Progenitor cell of endocrine pancreas (in vitro differentiated cells): Measurements from ENCODE around the gene CELF1. TPM values are rescaled to one million over a fixed set of nuclear protein-coding genes. Genes with fewer than 3 reads are reported as not detected.

Experiments used
- DNase-seq: peaks from one replicate; pipeline ENCODE4 v3.0.0; 2021; ENCODE audit warnings: low spot score; ENCODE audit not compliant: unreplicated experiment
- H3K27ac Mint-ChIP-seq: 2 replicates; pipeline ENCODE4 v1.8.0; 2021; ENCODE audit warnings: mild to moderate bottlenecking, moderate library complexity, mixed read lengths
- H3K27me3 Mint-ChIP-seq: 2 replicates; pipeline ENCODE4 v1.8.0; 2021; ENCODE audit warnings: mixed read lengths
- H3K36me3 Mint-ChIP-seq: 2 replicates; pipeline ENCODE4 v1.8.0; 2022; ENCODE audit warnings: mixed read lengths; ENCODE audit not compliant: insufficient read depth
- H3K4me1 Mint-ChIP-seq: 2 replicates; pipeline ENCODE4 v1.8.0; 2021; ENCODE audit warnings: low read depth, mixed read lengths
- H3K4me3 Mint-ChIP-seq: 2 replicates; pipeline ENCODE4 v1.8.0; 2021; ENCODE audit warnings: low read depth, mild to moderate bottlenecking, moderate library complexity, mixed read lengths
- H3K9me3 Mint-ChIP-seq: 2 replicates; pipeline ENCODE4 v1.8.0; 2021; ENCODE audit warnings: low read depth, mixed read lengths
- total RNA-seq: library from RNA; stranded (reverse); gene quantifications from 2 replicates; pipeline ENCODE4 v1.2.1, GENCODE V29; 2021
- TF ChIP-seq, protein P1 (sequence below): fragments of 200-600 bp; sonication (generic); IDR thresholded peaks from one replicate; pipeline ENCODE4 v1.5.0; 2021; ENCODE audit warnings: antibody characterized with exemption, mild to moderate bottlenecking; ENCODE audit not compliant: unreplicated experiment

The CELF1 gene
- total RNA-seq, 1 donor from 2014 or later = 161 TPM

DNA sequence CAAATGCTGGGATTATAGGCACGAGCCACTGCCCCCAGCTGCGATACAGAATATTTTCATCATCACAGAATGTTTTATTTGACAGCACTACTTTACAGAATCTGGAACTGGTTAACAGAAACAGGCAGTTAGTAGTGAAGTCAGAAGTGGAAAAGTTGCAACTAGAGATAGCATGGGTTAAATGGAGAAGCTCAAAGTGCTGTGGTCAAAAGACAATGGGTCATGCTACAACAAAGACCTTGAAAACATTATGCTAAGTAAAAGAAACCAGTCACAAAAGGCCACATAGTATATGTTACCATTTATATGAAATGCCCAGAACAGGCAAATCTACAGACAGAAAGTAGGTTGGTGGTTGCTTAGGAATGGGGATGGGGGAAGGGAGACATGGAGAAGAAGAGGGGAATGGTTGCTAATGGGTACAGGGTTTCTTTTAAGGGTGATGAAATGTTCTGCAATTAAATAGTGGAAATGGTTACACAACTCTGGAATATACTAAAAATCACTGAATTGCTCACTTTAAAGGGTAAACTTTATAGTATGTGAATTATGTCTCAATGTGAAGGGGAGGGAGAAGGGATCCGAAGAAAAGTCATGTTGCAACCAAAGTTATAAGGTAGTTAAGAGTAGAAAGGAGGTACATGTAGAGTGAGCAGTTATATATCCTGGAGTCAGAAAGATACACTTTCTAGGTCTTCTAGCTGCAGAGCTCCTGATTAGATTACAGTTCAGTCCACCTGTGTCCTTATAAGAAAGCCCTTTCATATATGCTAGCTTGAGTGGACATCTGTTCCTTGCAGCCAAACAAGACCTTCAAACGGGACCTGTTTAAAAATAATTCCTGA is 57.7 kb downstream of the CELF1 start:
- H3K9me3 Mint-ChIP-seq = no peaks in the 10 kb centered on the region
- H3K27me3 Mint-ChIP-seq = no peaks in the 10 kb centered on the region
- peaks cover 5% of the 10 kb centered on the region for H3K36me3 Mint-ChIP-seq
- TF ChIP-seq, protein P1, sequence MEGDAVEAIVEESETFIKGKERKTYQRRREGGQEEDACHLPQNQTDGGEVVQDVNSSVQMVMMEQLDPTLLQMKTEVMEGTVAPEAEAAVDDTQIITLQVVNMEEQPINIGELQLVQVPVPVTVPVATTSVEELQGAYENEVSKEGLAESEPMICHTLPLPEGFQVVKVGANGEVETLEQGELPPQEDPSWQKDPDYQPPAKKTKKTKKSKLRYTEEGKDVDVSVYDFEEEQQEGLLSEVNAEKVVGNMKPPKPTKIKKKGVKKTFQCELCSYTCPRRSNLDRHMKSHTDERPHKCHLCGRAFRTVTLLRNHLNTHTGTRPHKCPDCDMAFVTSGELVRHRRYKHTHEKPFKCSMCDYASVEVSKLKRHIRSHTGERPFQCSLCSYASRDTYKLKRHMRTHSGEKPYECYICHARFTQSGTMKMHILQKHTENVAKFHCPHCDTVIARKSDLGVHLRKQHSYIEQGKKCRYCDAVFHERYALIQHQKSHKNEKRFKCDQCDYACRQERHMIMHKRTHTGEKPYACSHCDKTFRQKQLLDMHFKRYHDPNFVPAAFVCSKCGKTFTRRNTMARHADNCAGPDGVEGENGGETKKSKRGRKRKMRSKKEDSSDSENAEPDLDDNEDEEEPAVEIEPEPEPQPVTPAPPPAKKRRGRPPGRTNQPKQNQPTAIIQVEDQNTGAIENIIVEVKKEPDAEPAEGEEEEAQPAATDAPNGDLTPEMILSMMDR = no peak
- no peak overlapping the region for H3K4me3 Mint-ChIP-seq
- H3K27ac Mint-ChIP-seq = no peak overlapping the region
- DNase-seq = no peak
- H3K4me1 Mint-ChIP-seq = peaks cover 9% of the 10 kb centered on the region

DNA sequence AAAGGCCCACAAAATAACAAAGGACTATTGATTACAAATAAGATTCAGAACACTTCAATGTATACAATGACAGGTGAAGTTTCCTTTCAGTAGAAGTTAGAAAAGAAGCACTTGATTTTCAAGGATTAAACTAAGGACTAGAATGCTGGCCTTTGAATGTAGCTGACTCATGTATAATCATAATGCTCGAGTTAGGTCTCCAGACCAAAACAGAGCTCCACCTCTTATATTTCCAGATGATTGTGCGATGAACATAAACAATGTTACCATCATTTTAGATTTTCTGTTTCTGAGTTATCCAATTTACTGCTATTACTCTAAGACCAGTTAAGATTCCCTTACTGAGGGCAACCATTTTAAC is 63.6 kb downstream of the CELF1 start:
- Mint-ChIP-seq H3K27me3 (no peaks in the 10 kb centered on the region), H3K4me3 (no peak overlapping the region), H3K36me3 (peaks cover 19% of the 10 kb centered on the region), H3K4me1 (peaks cover 12% of the 10 kb centered on the region), H3K9me3 (no peaks in the 10 kb centered on the region), H3K27ac (peak overlapping the region; percentile 71)
- TF ChIP-seq, protein P1 = no peak
- DNase-seq = no peak

DNA sequence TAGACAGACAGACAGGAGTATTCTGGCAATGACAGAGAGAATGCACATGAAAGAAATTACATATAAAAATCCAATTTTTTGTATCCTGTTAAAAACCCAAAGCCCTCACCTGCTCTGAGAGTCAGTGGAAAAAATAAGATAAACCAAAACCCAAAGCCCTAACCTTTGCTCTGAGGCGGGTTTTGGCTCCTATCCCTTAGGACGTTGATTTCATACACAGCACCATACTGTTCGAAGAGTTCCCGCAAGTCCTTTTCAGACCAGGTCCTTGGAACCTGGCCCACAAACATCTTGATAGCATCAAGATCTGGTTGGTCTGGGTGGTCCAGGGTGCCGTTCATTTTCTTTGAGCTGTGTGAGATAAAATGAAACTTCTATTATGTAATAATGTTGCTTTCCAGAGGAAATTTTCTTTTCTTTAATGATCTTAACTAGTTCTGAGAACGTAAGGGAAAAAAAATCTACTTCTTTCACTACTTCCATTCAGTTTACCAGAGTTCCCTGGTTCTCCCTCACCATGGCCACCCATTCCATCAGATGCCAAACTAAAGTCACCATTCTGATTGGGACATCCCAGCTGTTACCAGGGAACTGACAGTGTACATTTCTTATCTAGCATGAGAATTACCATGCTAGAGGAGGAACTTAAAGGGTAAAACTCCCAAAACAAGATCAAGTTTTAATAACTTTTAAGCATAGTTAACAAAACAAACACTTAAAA is 64.1 kb downstream of the CELF1 start:
- H3K27me3 Mint-ChIP-seq = no peaks in the 10 kb centered on the region
- no peak for DNase-seq
- H3K9me3 Mint-ChIP-seq = no peaks in the 10 kb centered on the region
- H3K4me1 Mint-ChIP-seq = peaks cover 12% of the 10 kb centered on the region
- H3K27ac Mint-ChIP-seq = peak overlapping the region; percentile 70
- H3K36me3 Mint-ChIP-seq = peaks cover 18% of the 10 kb centered on the region
- TF ChIP-seq, protein P1 = no peak
- no peak overlapping the region for H3K4me3 Mint-ChIP-seq

- no peaks in the 10 kb centered on the region for H3K27me3 Mint-ChIP-seq
- H3K4me3 Mint-ChIP-seq = no peak overlapping the region
- DNase-seq = no peak
- H3K9me3 Mint-ChIP-seq = no peaks in the 10 kb centered on the region
- H3K4me1 Mint-ChIP-seq = peaks cover 12% of the 10 kb centered on the region
- H3K27ac Mint-ChIP-seq = peak overlapping the region; percentile 15
- H3K36me3 Mint-ChIP-seq = peaks cover 20% of the 10 kb centered on the region
- TF ChIP-seq, protein P1 = no peak
Observed at GRCh38 chr11:47488111-47488510, 64.8 kb downstream of the CELF1 start.

GRCh38 chr11:47487421-47487820 is 65.5 kb downstream of the CELF1 start:
- Mint-ChIP-seq H3K27me3 (no peaks in the 10 kb centered on the region), H3K36me3 (peaks cover 19% of the 10 kb centered on the region), H3K27ac (no peak overlapping the region), H3K4me3 (no peak overlapping the region), H3K4me1 (peaks cover 12% of the 10 kb centered on the region), H3K9me3 (no peaks in the 10 kb centered on the region)
- DNase-seq = no peak
- TF ChIP-seq, protein P1 = no peak
